ENCODE results near the gene FATE1. TPM values are rescaled to one million over a fixed set of nuclear protein-coding genes. Genes with fewer than 3 reads are reported as not detected.

Gene FATE1
- total RNA-seq, 2 experiments from 2014 or later = not detected

DNA sequence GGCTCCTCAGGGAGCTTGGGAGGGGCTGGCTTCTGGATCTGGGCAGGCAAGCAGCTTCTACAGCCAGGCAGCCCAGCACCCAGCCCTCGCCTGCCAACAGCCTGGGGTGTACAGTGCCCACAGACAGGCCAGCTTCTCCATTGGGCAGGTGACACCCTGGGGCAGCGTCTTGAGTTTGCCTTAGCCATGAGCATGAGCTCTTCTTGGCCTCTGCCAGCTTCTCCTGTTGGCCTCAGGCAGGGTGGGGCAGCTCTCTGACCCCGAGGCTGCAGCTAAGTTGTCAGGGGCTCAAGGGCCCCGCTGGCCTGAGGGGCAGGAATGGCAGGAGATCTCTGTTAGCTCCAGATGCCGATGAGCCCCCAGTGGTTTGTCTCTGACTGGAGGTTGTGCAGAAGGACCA is 10.9 kb downstream of the FATE1 start:
- no peak overlapping the region for H2AFZ ChIP-seq (ENCODE audit: low read length)
- H4K20me1 ChIP-seq (ENCODE audit: insufficient read depth, low read length) = no peaks in the 10 kb centered on the region
- no peak overlapping the region for H3K4me2 ChIP-seq (ENCODE audit: low read length)
- TF ChIP-seq, protein P1, sequence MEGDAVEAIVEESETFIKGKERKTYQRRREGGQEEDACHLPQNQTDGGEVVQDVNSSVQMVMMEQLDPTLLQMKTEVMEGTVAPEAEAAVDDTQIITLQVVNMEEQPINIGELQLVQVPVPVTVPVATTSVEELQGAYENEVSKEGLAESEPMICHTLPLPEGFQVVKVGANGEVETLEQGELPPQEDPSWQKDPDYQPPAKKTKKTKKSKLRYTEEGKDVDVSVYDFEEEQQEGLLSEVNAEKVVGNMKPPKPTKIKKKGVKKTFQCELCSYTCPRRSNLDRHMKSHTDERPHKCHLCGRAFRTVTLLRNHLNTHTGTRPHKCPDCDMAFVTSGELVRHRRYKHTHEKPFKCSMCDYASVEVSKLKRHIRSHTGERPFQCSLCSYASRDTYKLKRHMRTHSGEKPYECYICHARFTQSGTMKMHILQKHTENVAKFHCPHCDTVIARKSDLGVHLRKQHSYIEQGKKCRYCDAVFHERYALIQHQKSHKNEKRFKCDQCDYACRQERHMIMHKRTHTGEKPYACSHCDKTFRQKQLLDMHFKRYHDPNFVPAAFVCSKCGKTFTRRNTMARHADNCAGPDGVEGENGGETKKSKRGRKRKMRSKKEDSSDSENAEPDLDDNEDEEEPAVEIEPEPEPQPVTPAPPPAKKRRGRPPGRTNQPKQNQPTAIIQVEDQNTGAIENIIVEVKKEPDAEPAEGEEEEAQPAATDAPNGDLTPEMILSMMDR (conservative IDR thresholded peaks at IDR 0.05; ENCODE audit: low read length) = no peak
- TF ChIP-seq EZH2phosphoT487 (IDR thresholded peaks at IDR 0.05; ENCODE audit: borderline replicate concordance, low read depth, low read length) = no peak
- H3K27ac ChIP-seq (ENCODE audit: low read depth, low read length, poor library complexity, severe bottlenecking) = no peak overlapping the region
- no peaks in the 10 kb centered on the region for H3K36me3 ChIP-seq (ENCODE audit: insufficient read depth, low read length)
- intact Hi-C loops (cut with micrococcal nuclease; ENCODE audit: unreplicated experiment) = no loop called here
- H3K4me1 ChIP-seq (ENCODE audit: insufficient read depth, low read length, poor library complexity, severe bottlenecking) = no peaks in the 10 kb centered on the region
- no peaks in the 10 kb centered on the region for H3K9me3 ChIP-seq (ENCODE audit: low read length)
- no peak for DNase-seq (ENCODE audit: low spot score)
- ChIA-PET CTCF (ENCODE audit: unreplicated experiment) (interaction anchor here (0.6 kb wide), 1 partner anchor 1104 kb away, joined by 3 read pairs; the partner anchor contains the start of gene CETN2), POLR2A (interaction anchor here (1.2 kb wide), 1 partner anchor 20 kb away, joined by 3 read pairs; no protein-coding TSS in a partner anchor)
- no peaks in the 10 kb centered on the region for H3K79me2 ChIP-seq (ENCODE audit: insufficient read depth, low read depth, low read length)
- BruUV-seq (replicated peaks) = no TSS peak
- no peaks in the 10 kb centered on the region for H3K9me2 ChIP-seq (ENCODE audit: insufficient read depth, low read length)
- no peak overlapping the region for H3K4me3 ChIP-seq (ENCODE audit: low read depth, low read length, poor library complexity, severe bottlenecking)

DNA sequence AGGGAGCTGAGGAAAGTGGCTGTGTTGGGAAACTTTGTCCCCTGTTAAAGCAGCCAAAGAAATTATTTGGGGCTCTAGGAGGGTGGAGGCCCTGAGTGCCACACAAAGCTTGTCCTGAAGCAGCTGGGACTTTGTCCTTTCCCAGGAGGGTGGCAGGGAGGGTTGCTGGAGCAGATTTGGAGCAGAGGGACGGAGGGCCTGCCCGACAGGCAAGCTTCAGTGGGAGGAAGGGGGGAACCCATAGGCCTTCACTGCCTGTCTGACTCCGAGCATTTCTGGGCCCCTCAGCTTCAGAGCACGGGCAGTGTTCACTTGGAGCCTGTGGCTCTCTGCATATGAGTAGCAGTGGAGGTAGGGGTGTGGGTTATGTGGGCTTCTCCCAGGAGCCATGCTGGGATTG is 11.5 kb downstream of the FATE1 start:
- no TSS peak for BruUV-seq (replicated peaks)

DNA sequence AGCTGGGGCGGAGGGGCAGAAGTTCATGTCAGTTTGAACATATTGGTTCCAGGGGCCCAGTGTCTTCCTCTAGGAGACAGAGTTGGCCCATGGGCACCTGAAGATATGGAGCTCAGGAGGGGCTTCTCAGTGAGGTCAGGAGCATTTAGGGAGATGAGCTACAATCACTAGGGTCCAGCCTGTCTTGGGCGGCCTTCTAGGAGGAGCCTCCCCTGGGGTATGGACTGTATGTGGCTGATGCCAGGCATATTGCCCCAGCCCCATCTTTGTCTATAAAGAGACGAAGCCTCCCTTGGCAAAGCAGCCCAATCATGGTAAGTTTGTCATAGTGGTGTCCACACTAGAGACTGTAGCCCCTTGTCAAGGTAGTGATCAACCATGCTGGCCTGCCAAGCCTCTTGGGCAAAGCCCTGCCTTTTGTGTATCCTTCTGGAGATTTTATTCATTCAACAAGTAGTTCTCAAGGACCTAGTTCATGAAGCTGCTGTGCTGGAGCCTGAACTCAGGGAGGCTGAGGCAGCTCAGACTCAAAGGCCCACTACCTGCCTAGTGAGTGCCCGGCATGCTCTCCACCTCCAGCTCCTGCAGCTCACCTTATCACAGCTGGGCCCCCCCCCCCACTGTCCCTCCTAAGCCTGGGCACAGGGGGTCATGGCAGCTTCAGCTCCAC is 13.4 kb downstream of the FATE1 start:
- no peak overlapping the region for H2AFZ ChIP-seq (ENCODE audit: low read length)
- H4K20me1 ChIP-seq (ENCODE audit: insufficient read depth, low read length) = no peaks in the 10 kb centered on the region
- ChIA-PET POLR2A (no interaction called here), CTCF (ENCODE audit: unreplicated experiment) (no interaction called here)
- H3K9me3 ChIP-seq (ENCODE audit: low read length) = no peaks in the 10 kb centered on the region
- no peak for DNase-seq (ENCODE audit: low spot score)
- no peaks in the 10 kb centered on the region for H3K79me2 ChIP-seq (ENCODE audit: insufficient read depth, low read depth, low read length)
- H3K4me2 ChIP-seq (ENCODE audit: low read length) = no peak overlapping the region
- H3K4me3 ChIP-seq (ENCODE audit: low read depth, low read length, poor library complexity, severe bottlenecking) = no peak overlapping the region
- no peaks in the 10 kb centered on the region for H3K4me1 ChIP-seq (ENCODE audit: insufficient read depth, low read length, poor library complexity, severe bottlenecking)
- no peak for TF ChIP-seq EZH2phosphoT487 (IDR thresholded peaks at IDR 0.05; ENCODE audit: borderline replicate concordance, low read depth, low read length)
- TF ChIP-seq, protein P1 (conservative IDR thresholded peaks at IDR 0.05; ENCODE audit: low read length) = no peak
- no peaks in the 10 kb centered on the region for H3K36me3 ChIP-seq (ENCODE audit: insufficient read depth, low read length)
- intact Hi-C loops (cut with micrococcal nuclease; ENCODE audit: unreplicated experiment) = no loop called here
- H3K27ac ChIP-seq (ENCODE audit: low read depth, low read length, poor library complexity, severe bottlenecking) = no peak overlapping the region
- H3K9me2 ChIP-seq (ENCODE audit: insufficient read depth, low read length) = no peaks in the 10 kb centered on the region
- no TSS peak for BruUV-seq (replicated peaks)

More for the DNA sequence above, 11.5 kb downstream of the FATE1 start:
- Histone ChIP-seq H3K4me3 (ENCODE audit: low read depth, low read length, poor library complexity, severe bottlenecking) (no peak overlapping the region), H3K4me1 (ENCODE audit: insufficient read depth, low read length, poor library complexity, severe bottlenecking) (no peaks in the 10 kb centered on the region), H4K20me1 (ENCODE audit: insufficient read depth, low read length) (no peaks in the 10 kb centered on the region), H3K4me2 (ENCODE audit: low read length) (no peak overlapping the region), H3K9me2 (ENCODE audit: insufficient read depth, low read length) (no peaks in the 10 kb centered on the region), H3K79me2 (ENCODE audit: insufficient read depth, low read depth, low read length) (no peaks in the 10 kb centered on the region), H3K36me3 (ENCODE audit: insufficient read depth, low read length) (no peaks in the 10 kb centered on the region), H3K9me3 (ENCODE audit: low read length) (no peaks in the 10 kb centered on the region), H3K27ac (ENCODE audit: low read depth, low read length, poor library complexity, severe bottlenecking) (no peak overlapping the region), H2AFZ (ENCODE audit: low read length) (no peak overlapping the region)
- TF ChIP-seq, protein P1 (conservative IDR thresholded peaks at IDR 0.05; ENCODE audit: low read length) = no peak
- no peak for TF ChIP-seq EZH2phosphoT487 (IDR thresholded peaks at IDR 0.05; ENCODE audit: borderline replicate concordance, low read depth, low read length)
- no peak for DNase-seq (ENCODE audit: low spot score)
- ChIA-PET POLR2A (no interaction called here), CTCF (ENCODE audit: unreplicated experiment) (no interaction called here)
- intact Hi-C loops (cut with micrococcal nuclease; ENCODE audit: unreplicated experiment) = no loop called here
